Upper lobe of left lung (tissue), 6 donors: ENCODE measurements around the gene MX1. TPM values are rescaled to one million over a fixed set of nuclear protein-coding genes. Genes with fewer than 3 reads are reported as not detected.
"Not testable (repeated sequence)": the region's sequence is repeated elsewhere in the genome, so short reads cannot be mapped to it uniquely, and the experiment has no call there.

Experiments used
- ATAC-seq, 2 donors: fragments of 200-7000 bp; cut with Tn5 transposase; one replicate each; pipeline ENCODE4 v1.9.1; 2022; ENCODE audit warnings: mild to moderate bottlenecking in 2 of 2, moderate library complexity in 2 of 2; ENCODE audit not compliant: low FRiP score in 2 of 2
- DNase-seq, 2 donors: peaks; one replicate each; pipeline ENCODE4 v3.0.0-alpha.2; 2019 to 2020
- H3K27ac ChIP-seq, 4 donors: fragments of 200-600 bp; sonication (generic); one replicate each; pipeline ENCODE4 v1.5.1; 2016 to 2019
- H3K27me3 ChIP-seq, 4 donors: fragments of 200-600 bp; sonication (generic); one replicate each; pipeline ENCODE4 v1.5.1; 2017 to 2019
- H3K36me3 ChIP-seq, 4 donors: fragments of 200-600 bp; sonication (generic); one replicate each; pipeline ENCODE4 v1.5.1; 2016 to 2019
- H3K4me1 ChIP-seq, 4 donors: fragments of 200-600 bp; sonication (generic); one replicate each; pipeline ENCODE4 v1.5.1; 2018 to 2019
- H3K4me3 ChIP-seq, 4 donors: fragments of 200-600 bp; sonication (generic); one replicate each; pipeline ENCODE4 v1.5.1; 2017 to 2019; ENCODE audit warnings: mild to moderate bottlenecking in 2 of 4, moderate library complexity in 1 of 4
- H3K9me3 ChIP-seq, 4 donors: fragments of 200-600 bp; sonication (generic); one replicate each; pipeline ENCODE4 v1.5.1; 2018 to 2019
- EP300 ChIP-seq, 4 donors: sonication (generic); formaldehyde crosslinking; IDR thresholded peaks; one replicate each; pipeline ENCODE4 v1.5.1; 2017; ENCODE audit warnings: antibody characterized with exemption in 4 of 4, control low read depth in 2 of 4
- POLR2A ChIP-seq, 4 donors: fragments of 450-650 bp; IDR thresholded peaks; one replicate each; pipeline ENCODE4 v1.5.1; 2016 to 2017; ENCODE audit warnings: antibody characterized with exemption in 4 of 4, mild to moderate bottlenecking in 2 of 4
- POLR2AphosphoS5 ChIP-seq, 2 donors: sonication (generic); formaldehyde crosslinking; IDR thresholded peaks; one replicate each; pipeline ENCODE4 v1.5.1; 2017; ENCODE audit warnings: antibody characterized with exemption in 2 of 2
- WGBS, 2 donors: methylation state at CpG; one replicate each; pipeline ENCODE4 v1.1.5; 2017 to 2018; 5-methylcytosine and 5-hydroxymethylcytosine counted together
- total RNA-seq, 6 donors: library from RNA; depleted of rRNA in 4 of 6; stranded (reverse); fragments of >200 nt in 4 of 6; gene quantifications; one replicate each; pipeline versions ENCODE4 v1.1.0 to v1.2.1, GENCODE V29; 2016 to 2021
- TF ChIP-seq, protein P1 (sequence below), 6 experiments: fragments of 450-650 bp in 4 of 6; fragments of 200-600 bp in 2 of 6; sonication (generic) in 2 of 6; IDR thresholded peaks; one replicate each; pipeline ENCODE4 v1.5.1; 2016 to 2019; ENCODE audit warnings: antibody characterized with exemption in 6 of 6
- donor health status: DM: no; HTN: no; CAD: no; lungs with moderate emphysema.
- donor health status: DM: no; HTN: yes; CAD: no; lungs with severe emphysema.

MX1 gene
- total RNA-seq, 6 donors from 2014 or later, result 38.3 to 159 (median 89.0) TPM

DNA sequence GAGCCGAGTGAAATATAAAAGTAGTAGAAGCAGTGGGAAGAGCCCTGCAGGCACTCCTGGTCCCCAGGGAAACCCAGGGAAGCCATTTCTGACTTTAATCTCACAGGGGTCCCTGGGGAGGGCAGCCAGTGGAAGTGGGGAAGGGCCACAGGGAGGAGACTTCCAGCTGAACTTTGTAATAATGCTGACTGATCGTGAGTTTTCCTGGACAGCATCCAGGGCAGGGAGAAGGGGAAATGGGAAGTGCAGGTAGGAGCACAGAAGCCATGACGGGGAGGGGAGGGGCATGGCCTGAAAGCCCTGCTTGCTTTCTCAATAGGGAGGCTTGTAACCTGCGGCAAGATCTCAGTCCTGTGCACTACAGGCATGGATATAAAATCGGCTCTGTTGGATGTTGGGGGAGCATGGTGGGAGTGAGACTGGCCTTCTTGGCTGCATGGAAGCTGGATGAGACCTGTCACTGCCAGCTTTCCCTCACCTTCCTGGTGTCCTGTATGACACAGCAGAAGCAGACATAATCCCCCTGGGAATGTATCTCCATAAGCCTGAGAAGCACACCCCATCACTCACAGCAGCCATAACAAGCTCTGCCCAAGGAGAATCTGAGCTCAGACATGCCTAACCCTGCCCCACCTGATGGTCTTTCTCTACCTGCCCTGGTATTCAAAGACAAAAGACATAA, 15.1 kb upstream of the MX1 start:
- no peaks in the 10 kb centered on the region for H3K9me3 ChIP-seq
- 80 to 83% methylated on average over 5 of the region's 5 CpGs for WGBS, 2 donors
- DNase-seq (no peak), ATAC-seq (no peak)
- TF ChIP-seq, protein P1, sequence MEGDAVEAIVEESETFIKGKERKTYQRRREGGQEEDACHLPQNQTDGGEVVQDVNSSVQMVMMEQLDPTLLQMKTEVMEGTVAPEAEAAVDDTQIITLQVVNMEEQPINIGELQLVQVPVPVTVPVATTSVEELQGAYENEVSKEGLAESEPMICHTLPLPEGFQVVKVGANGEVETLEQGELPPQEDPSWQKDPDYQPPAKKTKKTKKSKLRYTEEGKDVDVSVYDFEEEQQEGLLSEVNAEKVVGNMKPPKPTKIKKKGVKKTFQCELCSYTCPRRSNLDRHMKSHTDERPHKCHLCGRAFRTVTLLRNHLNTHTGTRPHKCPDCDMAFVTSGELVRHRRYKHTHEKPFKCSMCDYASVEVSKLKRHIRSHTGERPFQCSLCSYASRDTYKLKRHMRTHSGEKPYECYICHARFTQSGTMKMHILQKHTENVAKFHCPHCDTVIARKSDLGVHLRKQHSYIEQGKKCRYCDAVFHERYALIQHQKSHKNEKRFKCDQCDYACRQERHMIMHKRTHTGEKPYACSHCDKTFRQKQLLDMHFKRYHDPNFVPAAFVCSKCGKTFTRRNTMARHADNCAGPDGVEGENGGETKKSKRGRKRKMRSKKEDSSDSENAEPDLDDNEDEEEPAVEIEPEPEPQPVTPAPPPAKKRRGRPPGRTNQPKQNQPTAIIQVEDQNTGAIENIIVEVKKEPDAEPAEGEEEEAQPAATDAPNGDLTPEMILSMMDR (IDR thresholded peaks at IDR 0.05), result no peak
- TF ChIP-seq EP300 (IDR thresholded peaks at IDR 0.05) (no peak), POLR2AphosphoS5 (IDR thresholded peaks at IDR 0.05) (no peak), POLR2A (IDR thresholded peaks at IDR 0.05) (no peak)
- H3K36me3 ChIP-seq, result peaks cover 0 to 22% (median 10%) of the 10 kb centered on the region in 4 donors
- H3K4me1 ChIP-seq, result peaks cover 0 to 8% (median 1%) of the 10 kb centered on the region in 4 donors
- no peaks in the 10 kb centered on the region for H3K27me3 ChIP-seq
- H3K4me3 ChIP-seq, result no peak overlapping the region
- H3K27ac ChIP-seq, result no peak overlapping the region

DNA sequence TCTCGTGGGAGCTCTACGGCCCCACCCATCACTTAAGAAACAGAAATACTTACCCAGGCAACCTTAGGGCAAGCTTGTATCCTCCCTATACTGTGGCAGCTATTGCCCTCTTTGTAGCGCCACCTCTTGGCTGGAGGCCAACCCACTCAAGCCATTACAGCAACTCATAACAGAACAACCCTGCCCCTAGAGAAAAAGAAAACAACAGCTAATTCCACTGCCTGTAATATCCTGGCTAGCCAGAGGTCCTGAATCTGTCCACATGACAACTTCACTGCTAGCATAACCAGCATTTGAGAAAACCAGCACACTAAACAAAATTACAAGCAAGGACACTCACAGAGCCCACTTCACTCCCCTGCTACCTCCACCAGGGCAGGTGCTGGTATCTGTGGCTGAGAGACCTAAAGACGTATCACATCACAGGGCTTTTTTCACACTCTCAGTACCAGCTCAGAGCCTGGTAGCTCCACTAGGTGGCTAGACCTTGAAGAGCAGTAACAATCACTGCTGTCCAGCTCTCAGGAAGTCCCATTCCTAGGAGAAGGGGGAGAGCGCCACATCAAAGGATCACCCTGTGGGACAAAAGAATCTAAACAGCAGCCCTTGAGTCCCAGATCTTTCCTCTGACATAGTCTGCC, 14.5 kb upstream of the MX1 start:
- Histone ChIP-seq H3K27ac (peak overlapping the region in 1 of 4 donors; percentile 33), H3K4me3 (no peak overlapping the region), H3K4me1 (peaks cover 0 to 8% (median 1%) of the 10 kb centered on the region in 4 donors), H3K27me3 (no peaks in the 10 kb centered on the region), H3K9me3 (no peaks in the 10 kb centered on the region), H3K36me3 (peaks cover 0 to 22% (median 10%) of the 10 kb centered on the region in 4 donors)
- TF ChIP-seq POLR2A (IDR thresholded peaks at IDR 0.05) (no peak), POLR2AphosphoS5 (IDR thresholded peaks at IDR 0.05) (no peak), EP300 (IDR thresholded peaks at IDR 0.05) (no peak)
- TF ChIP-seq, protein P1 (IDR thresholded peaks at IDR 0.05), result peak in 5 of 6 experiments; percentile 23 to 56 (median 51)
- 50 to 75% methylated on average over 4 to 5 of the region's 5 CpGs for WGBS, 2 donors
- ATAC-seq (peak; percentile 32 to 84), DNase-seq (peak in 1 of 2 donors; percentile 66)

DNA sequence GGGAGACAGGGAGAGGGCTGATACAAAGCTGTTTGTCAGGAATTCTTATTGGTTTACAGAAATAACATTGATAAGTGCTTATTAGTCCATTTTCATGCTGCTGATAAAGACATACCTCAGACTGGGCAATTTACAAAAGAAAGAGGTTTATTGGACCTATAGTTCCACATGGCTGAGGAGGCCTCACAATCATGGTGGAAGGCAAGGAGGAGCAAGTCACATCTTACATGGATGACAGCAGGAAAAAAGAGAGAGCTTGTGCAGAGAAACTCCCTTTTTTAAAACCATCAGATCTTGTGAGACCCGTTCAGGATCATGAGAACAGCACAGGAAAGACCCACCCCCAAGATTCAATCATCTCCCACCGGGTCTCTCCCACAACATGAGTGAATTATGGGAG, 8.5 kb upstream of the MX1 start:
- not testable (repeated sequence) for H3K27me3 ChIP-seq, H3K4me3 ChIP-seq, H3K9me3 ChIP-seq, H3K27ac ChIP-seq, ATAC-seq, DNase-seq, H3K36me3 ChIP-seq
- peaks cover 10 to 35% (median 12%) of the 10 kb centered on the region in 4 donors for H3K4me1 ChIP-seq
- 93 to 100% methylated on average over 2 of the region's 2 CpGs for WGBS, 2 donors

DNA sequence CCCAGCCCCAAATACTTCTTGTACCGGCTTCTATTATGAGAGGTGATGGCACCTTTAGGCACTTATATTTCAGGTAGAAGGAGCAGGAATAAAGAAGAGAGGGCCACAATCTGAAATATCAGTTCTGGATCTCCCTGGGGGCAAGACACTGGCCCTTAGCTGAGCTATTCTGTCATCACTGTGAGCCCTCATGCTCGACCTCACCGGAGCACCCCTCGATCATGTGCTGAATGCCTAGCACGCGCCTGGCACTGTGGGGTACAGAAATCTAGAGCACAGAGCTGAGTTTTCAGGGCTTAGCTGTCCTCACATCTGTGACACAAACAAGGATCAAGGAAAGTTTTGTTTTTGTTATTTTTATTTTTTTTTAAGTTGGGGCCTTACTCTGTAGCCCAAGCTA, 7.6 kb upstream of the MX1 start:
- TF ChIP-seq POLR2A (IDR thresholded peaks at IDR 0.05) (no peak), EP300 (IDR thresholded peaks at IDR 0.05) (no peak), POLR2AphosphoS5 (IDR thresholded peaks at IDR 0.05) (no peak)
- TF ChIP-seq, protein P1 (IDR thresholded peaks at IDR 0.05), result no peak
- Histone ChIP-seq H3K4me3 (no peak overlapping the region), H3K27me3 (no peaks in the 10 kb centered on the region), H3K9me3 (no peaks in the 10 kb centered on the region), H3K36me3 (no peaks in the 10 kb centered on the region), H3K27ac (peak overlapping the region; percentile 86 to 97 (median 96)), H3K4me1 (peaks cover 10 to 35% (median 12%) of the 10 kb centered on the region in 4 donors)
- DNase-seq, result no peak
- no peak for ATAC-seq
- 94 to 98% methylated on average over 5 to 6 of the region's 6 CpGs for WGBS, 2 donors

DNA sequence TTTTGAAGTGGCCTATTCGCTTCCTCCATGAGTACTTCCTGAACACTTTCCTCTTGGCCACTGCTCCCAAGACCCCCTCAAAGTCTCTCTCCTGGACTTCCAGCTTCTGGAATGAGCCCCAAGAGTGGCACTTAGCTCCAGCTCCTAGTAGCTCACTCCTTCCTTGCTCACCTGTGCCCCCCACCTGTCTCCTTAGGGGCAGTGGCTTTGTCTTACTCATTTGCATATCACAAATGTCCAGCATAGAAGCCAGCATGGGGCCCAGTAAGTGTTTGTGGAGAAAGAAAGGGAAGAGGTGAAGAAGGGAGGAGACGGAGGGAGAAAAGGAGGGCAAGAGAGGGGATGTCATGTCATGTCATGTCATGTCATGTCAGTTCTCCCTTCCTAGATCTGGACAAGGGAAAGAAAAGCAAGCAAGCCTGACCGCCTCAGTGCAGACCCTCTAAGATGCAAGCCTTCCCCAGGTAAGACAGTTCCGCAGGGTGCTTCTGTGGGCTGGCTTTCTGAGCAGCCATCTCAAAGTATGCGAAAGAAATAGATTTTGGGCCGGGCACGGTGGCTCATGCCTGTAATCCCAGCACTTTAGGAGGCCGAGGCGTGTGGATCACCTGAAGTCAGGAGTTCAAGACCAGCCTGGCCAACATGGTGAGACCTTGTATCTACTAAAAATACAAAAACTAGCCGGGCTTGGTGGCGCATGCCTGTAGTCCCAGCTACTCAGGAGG, 6.9 kb upstream of the MX1 start:
- ATAC-seq, result peak in 1 of 2 donors; percentile 27

More for the DNA sequence above, 6.9 kb upstream of the MX1 start:
- H3K9me3 ChIP-seq, result no peaks in the 10 kb centered on the region
- peaks cover 10 to 42% (median 12%) of the 10 kb centered on the region in 4 donors for H3K4me1 ChIP-seq
- H3K36me3 ChIP-seq, result no peaks in the 10 kb centered on the region
- no peak for DNase-seq
- H3K27ac ChIP-seq, result peak overlapping the region; percentile 86 to 97 (median 96)
- WGBS, 2 donors, result 90% methylated on average over 11 of the region's 11 CpGs
- H3K27me3 ChIP-seq, result no peaks in the 10 kb centered on the region
- H3K4me3 ChIP-seq, result no peak overlapping the region
- TF ChIP-seq, protein P1 (IDR thresholded peaks at IDR 0.05), result no peak
- TF ChIP-seq POLR2AphosphoS5 (IDR thresholded peaks at IDR 0.05), result no peak
- no peak for TF ChIP-seq EP300 (IDR thresholded peaks at IDR 0.05)
- no peak for TF ChIP-seq POLR2A (IDR thresholded peaks at IDR 0.05)
